ENCODE results near the gene ST3GAL3. TPM values are rescaled to one million over a fixed set of nuclear protein-coding genes. Genes with fewer than 3 reads are reported as not detected.

Gene ST3GAL3
- total RNA-seq, 1 donor from 2014 or later, result 18.3 TPM

DNA sequence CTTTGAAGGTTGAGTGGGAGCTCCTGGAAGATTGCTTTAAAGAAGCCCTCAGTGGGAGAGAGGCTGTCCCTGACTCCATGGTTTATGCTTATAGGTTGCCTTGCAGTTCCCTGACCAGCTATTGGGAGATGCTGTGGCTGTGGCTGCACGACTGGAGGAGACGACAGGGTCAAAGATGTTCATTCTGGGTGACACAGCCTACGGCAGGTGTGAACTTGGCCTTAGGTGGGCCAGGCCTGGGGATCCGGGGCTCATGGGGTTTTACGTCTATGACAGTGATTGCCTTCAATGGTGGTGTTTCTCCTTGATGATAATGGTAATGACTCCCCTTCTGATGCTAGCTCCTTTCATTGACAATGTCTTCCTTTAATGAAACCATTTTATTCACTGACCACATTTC is 263.2 kb downstream of the ST3GAL3 start:
- H3K4me3 ChIP-seq (ENCODE audit: low read depth, low read length), result peak overlapping the region; percentile 71
- TF ChIP-seq, protein P1, sequence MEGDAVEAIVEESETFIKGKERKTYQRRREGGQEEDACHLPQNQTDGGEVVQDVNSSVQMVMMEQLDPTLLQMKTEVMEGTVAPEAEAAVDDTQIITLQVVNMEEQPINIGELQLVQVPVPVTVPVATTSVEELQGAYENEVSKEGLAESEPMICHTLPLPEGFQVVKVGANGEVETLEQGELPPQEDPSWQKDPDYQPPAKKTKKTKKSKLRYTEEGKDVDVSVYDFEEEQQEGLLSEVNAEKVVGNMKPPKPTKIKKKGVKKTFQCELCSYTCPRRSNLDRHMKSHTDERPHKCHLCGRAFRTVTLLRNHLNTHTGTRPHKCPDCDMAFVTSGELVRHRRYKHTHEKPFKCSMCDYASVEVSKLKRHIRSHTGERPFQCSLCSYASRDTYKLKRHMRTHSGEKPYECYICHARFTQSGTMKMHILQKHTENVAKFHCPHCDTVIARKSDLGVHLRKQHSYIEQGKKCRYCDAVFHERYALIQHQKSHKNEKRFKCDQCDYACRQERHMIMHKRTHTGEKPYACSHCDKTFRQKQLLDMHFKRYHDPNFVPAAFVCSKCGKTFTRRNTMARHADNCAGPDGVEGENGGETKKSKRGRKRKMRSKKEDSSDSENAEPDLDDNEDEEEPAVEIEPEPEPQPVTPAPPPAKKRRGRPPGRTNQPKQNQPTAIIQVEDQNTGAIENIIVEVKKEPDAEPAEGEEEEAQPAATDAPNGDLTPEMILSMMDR (conservative IDR thresholded peaks at IDR 0.05; ENCODE audit: low read depth, low read length), result no peak
- no peak for DNase-seq (ENCODE audit: low read depth)

DNA sequence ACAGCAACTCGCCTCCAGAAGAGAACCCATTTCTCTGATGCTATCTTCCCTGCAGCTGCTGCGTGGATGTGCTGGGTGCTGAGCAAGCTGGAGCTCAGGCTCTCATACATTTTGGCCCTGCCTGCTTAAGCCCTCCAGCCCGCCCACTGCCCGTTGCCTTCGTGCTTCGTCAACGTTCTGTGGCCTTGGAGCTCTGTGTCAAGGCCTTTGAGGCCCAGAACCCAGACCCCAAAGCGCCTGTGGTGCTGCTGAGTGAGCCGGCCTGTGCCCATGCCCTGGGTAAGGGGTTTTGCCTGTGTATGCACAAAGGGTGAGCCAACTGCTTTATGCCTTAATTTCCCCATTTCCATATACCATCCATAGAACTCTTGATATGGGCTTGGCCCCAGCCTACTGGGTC is 263.6 kb downstream of the ST3GAL3 start:
- DNase-seq (ENCODE audit: low read depth), result no peak
- TF ChIP-seq, protein P1 (conservative IDR thresholded peaks at IDR 0.05; ENCODE audit: low read depth, low read length), result no peak
- peak overlapping the region; percentile 71 for H3K4me3 ChIP-seq (ENCODE audit: low read depth, low read length)

DNA sequence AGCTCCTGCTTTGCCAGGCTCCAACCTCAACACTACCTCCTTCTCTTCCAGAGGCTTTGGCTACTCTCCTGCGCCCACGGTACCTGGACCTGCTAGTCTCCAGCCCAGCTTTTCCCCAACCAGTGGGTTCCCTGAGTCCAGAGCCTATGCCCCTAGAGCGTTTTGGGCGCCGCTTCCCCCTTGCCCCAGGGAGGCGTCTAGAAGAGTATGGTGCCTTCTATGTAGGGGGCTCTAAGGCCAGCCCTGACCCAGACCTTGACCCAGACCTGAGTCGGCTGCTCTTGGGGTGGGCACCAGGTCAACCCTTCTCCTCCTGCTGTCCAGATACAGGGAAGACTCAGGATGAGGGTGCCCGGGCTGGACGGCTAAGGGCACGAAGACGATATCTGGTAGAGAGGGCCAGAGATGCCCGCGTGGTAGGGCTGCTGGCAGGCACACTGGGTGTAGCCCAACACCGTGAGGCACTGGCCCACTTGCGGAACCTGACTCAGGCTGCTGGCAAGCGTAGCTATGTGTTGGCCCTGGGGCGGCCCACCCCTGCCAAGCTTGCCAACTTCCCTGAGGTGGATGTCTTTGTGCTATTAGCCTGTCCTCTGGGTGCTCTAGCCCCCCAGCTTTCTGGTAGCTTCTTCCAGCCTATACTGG is 264.1 kb downstream of the ST3GAL3 start:
- TF ChIP-seq, protein P1 (conservative IDR thresholded peaks at IDR 0.05; ENCODE audit: low read depth, low read length), result no peak
- no peak for DNase-seq (ENCODE audit: low read depth)
- H3K4me3 ChIP-seq (ENCODE audit: low read depth, low read length), result no peak overlapping the region

DNA sequence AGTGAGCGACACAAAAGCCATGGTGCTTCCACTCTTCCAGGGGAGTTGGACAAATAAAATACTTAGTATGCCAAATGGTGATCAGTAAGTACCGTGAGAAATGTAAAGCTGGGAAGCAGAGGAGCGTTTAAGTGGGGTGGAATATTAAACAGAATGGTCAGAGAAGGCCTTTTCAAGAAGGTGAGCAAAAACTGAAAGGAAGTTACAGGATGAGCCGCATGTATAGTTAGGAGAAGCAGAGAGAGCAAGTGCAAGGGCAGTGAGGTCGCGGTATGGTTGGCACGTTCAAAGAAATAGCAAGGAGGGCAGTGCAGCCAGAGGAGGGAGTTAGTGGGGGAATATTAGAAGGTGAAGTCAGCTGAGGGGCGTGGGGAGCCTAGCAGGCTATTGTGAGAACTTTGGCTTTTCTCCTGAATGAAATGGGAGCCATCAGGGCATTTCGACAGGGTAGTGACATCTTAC is 266.7 kb downstream of the ST3GAL3 start:
- DNase-seq (ENCODE audit: low read depth), result no peak
- TF ChIP-seq, protein P1 (conservative IDR thresholded peaks at IDR 0.05; ENCODE audit: low read depth, low read length), result no peak
- peak overlapping the region; percentile 98 for H3K4me3 ChIP-seq (ENCODE audit: low read depth, low read length)

DNA sequence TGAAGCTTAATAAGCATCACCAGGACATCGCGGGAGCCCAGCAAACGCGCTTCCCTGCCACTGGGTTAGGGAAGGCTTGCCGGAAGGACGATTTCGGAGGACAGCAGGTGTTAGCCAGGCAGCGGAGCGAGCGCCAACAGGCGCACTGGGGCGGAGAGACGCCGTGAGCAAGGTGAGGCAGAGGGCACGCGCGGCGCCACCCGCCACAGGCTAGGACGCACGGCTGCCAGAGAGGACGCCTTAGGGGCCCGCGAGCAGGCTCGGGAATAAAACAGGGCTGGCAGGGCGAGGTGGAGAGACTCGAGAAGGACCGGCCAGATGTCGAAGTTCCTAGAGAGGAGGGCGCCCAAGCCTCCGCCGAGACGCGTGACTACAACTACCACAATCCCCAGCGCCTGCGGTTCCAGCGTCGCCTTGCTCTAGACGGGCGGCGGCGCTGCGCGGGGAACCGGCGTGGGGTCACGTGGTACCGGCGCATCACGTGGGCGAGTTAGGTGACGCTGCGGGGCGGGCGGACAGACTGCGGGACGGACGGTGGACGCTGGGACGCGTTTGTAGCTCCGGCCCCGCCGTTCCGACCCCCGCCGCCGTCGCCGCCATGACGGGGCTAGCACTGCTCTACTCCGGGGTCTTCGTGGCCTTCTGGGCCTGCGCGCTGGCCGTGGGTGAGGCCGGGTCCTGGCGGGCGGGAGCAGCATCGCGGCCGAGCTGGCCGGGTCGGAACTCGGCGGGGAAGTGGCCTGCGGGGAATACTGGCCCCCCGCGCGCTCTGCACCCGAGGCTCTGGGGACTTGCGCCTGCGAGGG is 267.3 kb downstream of the ST3GAL3 start, which contains the start of gene ATP6V0B:
Gene ATP6V0B (plus strand): TSS at position 518 of the 806 bp plus-strand sequence. CDS start 81 bp downstream, at position 599.
- TF ChIP-seq, protein P1 (conservative IDR thresholded peaks at IDR 0.05; ENCODE audit: low read depth, low read length), result no peak
- no peak for DNase-seq (ENCODE audit: low read depth)
- peak within 1 kb of the TSS; percentile 98 for H3K4me3 ChIP-seq (ENCODE audit: low read depth, low read length)

DNA sequence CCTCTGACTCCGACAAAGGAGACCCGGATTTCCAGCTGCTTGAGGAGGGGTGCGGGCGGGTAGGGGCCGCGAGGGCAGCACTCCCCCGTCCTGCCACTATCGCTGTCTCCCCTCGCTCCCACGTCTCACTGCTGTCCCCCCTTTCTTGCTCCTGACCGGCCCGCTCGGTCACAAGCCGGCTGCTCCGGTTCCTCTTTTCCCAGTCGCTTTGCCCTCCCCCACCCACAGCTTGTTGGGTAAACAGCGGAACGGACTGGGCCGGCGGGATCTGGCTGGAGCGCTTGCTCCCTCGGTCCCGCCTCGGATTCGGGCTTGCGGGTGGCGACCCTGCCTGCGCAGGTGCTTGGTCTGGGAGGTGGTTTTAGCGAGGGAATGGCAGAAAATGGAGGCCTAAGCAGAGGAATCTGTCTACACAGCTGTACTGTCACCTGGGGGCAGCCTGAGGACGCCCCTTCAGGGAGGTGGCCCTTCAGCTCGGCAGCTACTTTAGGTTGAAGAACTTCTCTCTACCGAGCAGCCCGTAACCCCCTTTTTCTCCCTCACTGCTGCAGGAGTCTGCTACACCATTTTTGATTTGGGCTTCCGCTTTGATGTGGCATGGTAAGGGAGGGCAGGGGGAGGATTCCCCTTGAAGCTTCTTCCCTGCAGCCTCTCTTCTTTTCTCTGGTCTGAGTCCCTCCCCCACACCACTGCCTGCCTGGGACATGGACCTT is 268.1 kb downstream of the ST3GAL3 start:
- TF ChIP-seq, protein P1 (conservative IDR thresholded peaks at IDR 0.05; ENCODE audit: low read depth, low read length), result no peak
- DNase-seq (ENCODE audit: low read depth), result no peak
- H3K4me3 ChIP-seq (ENCODE audit: low read depth, low read length), result peak overlapping the region; percentile 98

Measured in epithelial cell of proximal tubule (primary cell).